ENCODE results near the gene XKR8. TPM values are rescaled to one million over a fixed set of nuclear protein-coding genes. Genes with fewer than 3 reads are reported as not detected.

The XKR8 gene
- total and polyA plus RNA-seq, 10 of the 15 experiments (the other 5 are each of a cell fraction or from before 2014, with no cell fraction given), result 0.80 to 3.7 (median 2.6) TPM

- CTCF ChIA-PET, result interaction anchor here (0.6 to 2.7 kb wide), 6 partner anchors 11 to 94 kb away, joined by 3 to 18 read pairs (median 3); no protein-coding TSS in a partner anchor
- WGBS (ENCODE audit: insufficient coverage, insufficient replicate concordance, low lambda C conversion rate, missing lambda C conversion rate), result 20% methylated on average over 3 of the region's 3 CpGs
- POLR2A ChIA-PET, result interaction anchor here (0.8 to 1.0 kb wide), 2 partner anchors 30 to 282 kb away, joined by 3 read pairs; no protein-coding TSS in a partner anchor
- no peak for TF ChIP-seq ZNF217 (IDR thresholded peaks at IDR 0.05)
- TF ChIP-seq, protein P1, sequence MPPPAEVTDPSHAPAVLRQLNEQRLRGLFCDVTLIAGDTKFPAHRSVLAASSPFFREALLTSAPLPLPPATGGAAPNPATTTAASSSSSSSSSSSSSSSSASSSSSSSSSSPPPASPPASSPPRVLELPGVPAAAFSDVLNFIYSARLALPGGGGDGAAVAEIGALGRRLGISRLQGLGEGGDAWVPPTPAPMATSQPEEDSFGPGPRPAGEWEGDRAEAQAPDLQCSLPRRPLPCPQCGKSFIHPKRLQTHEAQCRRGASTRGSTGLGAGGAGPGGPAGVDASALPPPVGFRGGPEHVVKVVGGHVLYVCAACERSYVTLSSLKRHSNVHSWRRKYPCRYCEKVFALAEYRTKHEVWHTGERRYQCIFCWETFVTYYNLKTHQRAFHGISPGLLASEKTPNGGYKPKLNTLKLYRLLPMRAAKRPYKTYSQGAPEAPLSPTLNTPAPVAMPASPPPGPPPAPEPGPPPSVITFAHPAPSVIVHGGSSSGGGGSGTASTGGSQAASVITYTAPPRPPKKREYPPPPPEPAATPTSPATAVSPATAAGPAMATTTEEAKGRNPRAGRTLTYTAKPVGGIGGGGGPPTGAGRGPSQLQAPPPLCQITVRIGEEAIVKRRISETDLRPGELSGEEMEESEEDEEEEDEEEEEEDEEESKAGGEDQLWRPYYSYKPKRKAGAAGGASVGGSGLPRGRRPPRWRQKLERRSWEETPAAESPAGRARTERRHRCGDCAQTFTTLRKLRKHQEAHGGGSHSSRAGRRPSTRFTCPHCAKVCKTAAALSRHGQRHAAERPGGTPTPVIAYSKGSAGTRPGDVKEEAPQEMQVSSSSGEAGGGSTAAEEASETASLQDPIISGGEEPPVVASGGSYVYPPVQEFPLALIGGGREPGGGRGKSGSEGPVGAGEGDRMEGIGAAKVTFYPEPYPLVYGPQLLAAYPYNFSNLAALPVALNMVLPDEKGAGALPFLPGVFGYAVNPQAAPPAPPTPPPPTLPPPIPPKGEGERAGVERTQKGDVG (CRISPR knock-in tag; IDR thresholded peaks at IDR 0.05), result no peak
- no peak for TF ChIP-seq ZNF207 (IDR thresholded peaks at IDR 0.05; ENCODE audit: borderline replicate concordance)
- TF ChIP-seq RELA (IDR thresholded peaks at IDR 0.05; ENCODE audit: borderline replicate concordance, partially characterized antibody), result no peak
- no peak for TF ChIP-seq MTA2 (IDR thresholded peaks at IDR 0.05; ENCODE audit: low read depth)
- no peak for TF ChIP-seq HDAC6 (IDR thresholded peaks at IDR 0.05; ENCODE audit: unreplicated experiment)
- TF ChIP-seq, protein P2, sequence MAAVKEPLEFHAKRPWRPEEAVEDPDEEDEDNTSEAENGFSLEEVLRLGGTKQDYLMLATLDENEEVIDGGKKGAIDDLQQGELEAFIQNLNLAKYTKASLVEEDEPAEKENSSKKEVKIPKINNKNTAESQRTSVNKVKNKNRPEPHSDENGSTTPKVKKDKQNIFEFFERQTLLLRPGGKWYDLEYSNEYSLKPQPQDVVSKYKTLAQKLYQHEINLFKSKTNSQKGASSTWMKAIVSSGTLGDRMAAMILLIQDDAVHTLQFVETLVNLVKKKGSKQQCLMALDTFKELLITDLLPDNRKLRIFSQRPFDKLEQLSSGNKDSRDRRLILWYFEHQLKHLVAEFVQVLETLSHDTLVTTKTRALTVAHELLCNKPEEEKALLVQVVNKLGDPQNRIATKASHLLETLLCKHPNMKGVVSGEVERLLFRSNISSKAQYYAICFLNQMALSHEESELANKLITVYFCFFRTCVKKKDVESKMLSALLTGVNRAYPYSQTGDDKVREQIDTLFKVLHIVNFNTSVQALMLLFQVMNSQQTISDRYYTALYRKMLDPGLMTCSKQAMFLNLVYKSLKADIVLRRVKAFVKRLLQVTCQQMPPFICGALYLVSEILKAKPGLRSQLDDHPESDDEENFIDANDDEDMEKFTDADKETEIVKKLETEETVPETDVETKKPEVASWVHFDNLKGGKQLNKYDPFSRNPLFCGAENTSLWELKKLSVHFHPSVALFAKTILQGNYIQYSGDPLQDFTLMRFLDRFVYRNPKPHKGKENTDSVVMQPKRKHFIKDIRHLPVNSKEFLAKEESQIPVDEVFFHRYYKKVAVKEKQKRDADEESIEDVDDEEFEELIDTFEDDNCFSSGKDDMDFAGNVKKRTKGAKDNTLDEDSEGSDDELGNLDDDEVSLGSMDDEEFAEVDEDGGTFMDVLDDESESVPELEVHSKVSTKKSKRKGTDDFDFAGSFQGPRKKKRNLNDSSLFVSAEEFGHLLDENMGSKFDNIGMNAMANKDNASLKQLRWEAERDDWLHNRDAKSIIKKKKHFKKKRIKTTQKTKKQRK (IDR thresholded peaks at IDR 0.05; ENCODE audit: low read depth, low read length), result no peak
- no peak for TF ChIP-seq STAT1 (conservative IDR thresholded peaks at IDR 0.05)
- no peak for TF ChIP-seq CREB1 (IDR thresholded peaks at IDR 0.05; ENCODE audit: low read depth)
- no peak for TF ChIP-seq PRDM15 (CRISPR knock-in tag; IDR thresholded peaks at IDR 0.05)
- TF ChIP-seq NR2C2 (IDR thresholded peaks at IDR 0.05; ENCODE audit: borderline replicate concordance, control insufficient read depth, insufficient read length, low read depth), result no peak
- TF ChIP-seq NR2F1 (conservative IDR thresholded peaks at IDR 0.05), result no peak
- TF ChIP-seq LARP7 (IDR thresholded peaks at IDR 0.05), result no peak
- no peak for TF ChIP-seq SP1 (IDR thresholded peaks at IDR 0.05; ENCODE audit: low read depth, low read length)
- TF ChIP-seq ZNF622 (IDR thresholded peaks at IDR 0.05), result no peak
These were observed 8.4 kb upstream of the XKR8 start for GRCh38 chr1:27951396-27951795.

More at GRCh38 chr1:27951396-27951795, 8.4 kb upstream of the XKR8 start:
- no peaks in the 10 kb centered on the region for H3K4me1 ChIP-seq (ENCODE audit: control insufficient read depth, insufficient read depth, low read length)
- DNase-seq (ENCODE audit: low read depth, low spot score), result no peak
- no peak overlapping the region for H3K4me3 ChIP-seq
- intact Hi-C loops (cut with micrococcal nuclease; ENCODE audit: unreplicated experiment), result loop anchor here (10.0 kb wide), 1 partner anchor 543 kb away; no protein-coding TSS in a partner anchor
- in situ Hi-C loops (cut with MboI), result no loop called here
- H3K9me3 ChIP-seq (replicated peaks; ENCODE audit: control insufficient read depth, insufficient read depth, low read length), result no peaks in the 10 kb centered on the region
- FAIRE-seq, result no peak
- SMC1A ChIA-PET (ENCODE audit: uncharacterized antibody, unreplicated experiment), result interaction anchor here (0.9 to 1.2 kb wide), 3 partner anchors 11 to 158 kb away, joined by 3 to 4 read pairs (median 4); no protein-coding TSS in a partner anchor
- RAD21 ChIA-PET (ENCODE audit: unreplicated experiment), result interaction anchor here (2.0 kb wide), 1 partner anchor 94 kb away, joined by 8 read pairs; no protein-coding TSS in a partner anchor
- H3K27ac ChIP-seq (ENCODE audit: control insufficient read depth, insufficient read depth), result no peak overlapping the region
- no peaks in the 10 kb centered on the region for H3K27me3 ChIP-seq (replicated peaks in 1 of 2; ENCODE audit: control insufficient read depth in 2 of 2, insufficient read depth in 2 of 2, low read length in 1 of 2)
- H3K36me3 ChIP-seq (ENCODE audit: control insufficient read depth in 2 of 2, insufficient read depth in 2 of 2, low read length in 1 of 2), result no peaks in the 10 kb centered on the region
- no peak overlapping the region for H3K9ac ChIP-seq (ENCODE audit: control insufficient read depth, insufficient read depth, low read length)
- no TSS peak for BruUV-seq (replicated peaks)
- ATAC-seq, result peak; percentile 39; the same call in 2 of the 3 replicates
- H2AFZ ChIP-seq (ENCODE audit: control insufficient read depth, low read depth, low read length), result no peak overlapping the region
- H3K4me2 ChIP-seq (ENCODE audit: control insufficient read depth, insufficient read depth), result no peak overlapping the region
- no peaks in the 10 kb centered on the region for H4K20me1 ChIP-seq (ENCODE audit: control insufficient read depth, insufficient read depth)
- H3K79me2 ChIP-seq (ENCODE audit: control insufficient read depth, insufficient read depth, low read length), result no peaks in the 10 kb centered on the region

Data from GM12878 (cell line).